GM19328 (cell line): ENCODE results near the gene CACNA2D2.

ENCODE experiments used
- ATAC-seq: cut with Tn5 transposase; IDR thresholded peaks from one replicate; pipeline ENCODE4 v1.9.1; 2021; ENCODE audit warnings: mild to moderate bottlenecking, moderate library complexity; ENCODE audit not compliant: unreplicated experiment

The CACNA2D2 gene

GRCh38 chr3:50408443-50408944, 94.9 kb downstream of the CACNA2D2 start:
- no peak for ATAC-seq

DNA sequence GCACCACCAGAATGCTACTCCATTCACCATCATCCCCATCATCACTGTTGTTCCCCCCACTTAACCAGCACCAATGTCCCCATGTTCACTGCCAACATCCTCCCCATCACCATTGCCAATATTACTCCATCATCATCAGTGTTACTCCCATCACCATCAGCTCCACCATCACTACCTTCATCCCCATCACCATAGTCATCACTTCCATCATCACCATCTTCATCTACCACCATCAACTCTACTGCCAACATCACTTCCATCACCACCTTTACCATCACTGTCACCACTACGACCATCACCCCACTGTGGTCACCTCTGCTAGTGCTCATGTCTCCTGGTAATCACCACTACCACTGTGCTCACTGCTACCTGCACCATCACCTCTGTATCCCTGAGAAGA, 96.9 kb downstream of the CACNA2D2 start:
- no peak for ATAC-seq

DNA sequence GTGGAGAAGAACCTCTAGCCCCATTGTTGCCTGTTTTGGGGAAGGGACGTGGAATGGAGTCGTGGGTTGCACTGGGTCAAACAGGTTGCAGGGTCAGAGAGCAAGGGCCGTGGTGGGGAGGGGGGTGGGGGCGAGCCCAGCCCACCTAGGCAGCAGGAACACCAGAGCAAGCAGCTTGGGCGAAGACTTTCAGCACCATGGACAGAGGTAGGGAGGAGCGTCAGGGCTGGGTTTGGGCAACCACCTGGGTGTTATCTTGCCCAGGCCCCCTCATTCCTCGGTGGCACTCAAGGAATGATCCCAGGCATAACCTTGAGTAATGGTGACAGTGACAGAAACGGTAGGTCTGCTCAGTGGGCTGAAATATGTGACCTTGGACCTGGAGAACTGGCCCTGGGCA, 98.2 kb downstream of the CACNA2D2 start:
- ATAC-seq, result no peak

- ATAC-seq, result no peak
Measured at GRCh38 chr3:50401978-50402595, 101.3 kb downstream of the CACNA2D2 start.

DNA sequence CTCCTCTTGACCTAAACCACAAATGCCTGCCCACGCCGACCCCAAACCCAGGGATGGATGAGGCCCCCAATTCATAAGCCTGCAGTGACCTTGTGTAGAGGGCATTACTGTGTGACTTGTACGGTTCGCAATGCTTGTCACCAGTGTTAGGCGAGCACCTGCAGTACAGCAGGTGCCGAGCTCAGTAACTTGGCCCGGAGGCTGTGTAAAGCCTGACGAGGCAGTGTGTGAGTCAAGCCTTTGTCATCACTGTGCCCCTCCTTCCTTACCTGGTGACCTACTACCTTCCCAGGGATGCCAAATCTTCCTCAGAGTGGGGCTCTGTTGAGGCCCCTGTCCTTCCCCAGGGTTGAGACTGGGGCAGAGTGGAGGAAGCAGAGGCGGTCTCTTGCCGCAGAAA, 106.9 kb downstream of the CACNA2D2 start:
- no peak for ATAC-seq

- no peak for ATAC-seq
Measured at GRCh38 chr3:50395070-50395860, 108.2 kb downstream of the CACNA2D2 start.

GRCh38 chr3:50393061-50393460, 110.4 kb downstream of the CACNA2D2 start:
- ATAC-seq, result no peak

DNA sequence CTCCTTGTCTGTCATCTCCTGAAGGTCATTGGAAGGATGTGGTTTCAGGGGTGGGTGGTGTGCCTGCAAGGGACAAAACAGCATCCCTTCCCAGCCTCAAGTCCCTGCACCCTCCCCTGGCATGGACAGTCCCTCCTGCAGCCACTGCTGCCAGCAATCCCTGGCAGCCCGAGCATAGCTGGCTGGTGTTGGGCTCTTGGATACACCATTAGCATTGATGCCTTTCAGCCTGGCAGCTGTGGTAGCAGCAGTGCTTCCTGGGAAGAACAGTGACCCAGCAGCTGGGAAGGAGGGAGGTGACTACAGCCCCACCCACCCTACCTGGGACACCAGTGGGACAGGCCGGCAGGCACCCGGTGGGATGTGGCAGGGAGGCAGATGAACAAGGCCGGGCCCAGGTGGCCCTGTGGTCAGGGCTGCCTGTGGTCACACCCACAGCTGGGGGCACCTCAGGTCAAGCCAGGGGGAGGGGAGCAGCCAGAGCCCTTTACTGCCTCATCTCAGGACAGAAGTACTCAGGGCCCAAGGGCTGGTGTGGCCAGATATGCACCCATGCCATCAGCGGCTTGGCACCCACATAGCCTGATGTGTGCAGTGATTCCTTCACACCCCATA, 111.2 kb downstream of the CACNA2D2 start:
- no peak for ATAC-seq

- ATAC-seq, result no peak
Measured at GRCh38 chr3:50390508-50391224, 112.8 kb downstream of the CACNA2D2 start.

- ATAC-seq, result no peak
Measured at GRCh38 chr3:50389414-50389767, 114.0 kb downstream of the CACNA2D2 start.

GRCh38 chr3:50388720-50389413, 114.6 kb downstream of the CACNA2D2 start:
- no peak for ATAC-seq

DNA sequence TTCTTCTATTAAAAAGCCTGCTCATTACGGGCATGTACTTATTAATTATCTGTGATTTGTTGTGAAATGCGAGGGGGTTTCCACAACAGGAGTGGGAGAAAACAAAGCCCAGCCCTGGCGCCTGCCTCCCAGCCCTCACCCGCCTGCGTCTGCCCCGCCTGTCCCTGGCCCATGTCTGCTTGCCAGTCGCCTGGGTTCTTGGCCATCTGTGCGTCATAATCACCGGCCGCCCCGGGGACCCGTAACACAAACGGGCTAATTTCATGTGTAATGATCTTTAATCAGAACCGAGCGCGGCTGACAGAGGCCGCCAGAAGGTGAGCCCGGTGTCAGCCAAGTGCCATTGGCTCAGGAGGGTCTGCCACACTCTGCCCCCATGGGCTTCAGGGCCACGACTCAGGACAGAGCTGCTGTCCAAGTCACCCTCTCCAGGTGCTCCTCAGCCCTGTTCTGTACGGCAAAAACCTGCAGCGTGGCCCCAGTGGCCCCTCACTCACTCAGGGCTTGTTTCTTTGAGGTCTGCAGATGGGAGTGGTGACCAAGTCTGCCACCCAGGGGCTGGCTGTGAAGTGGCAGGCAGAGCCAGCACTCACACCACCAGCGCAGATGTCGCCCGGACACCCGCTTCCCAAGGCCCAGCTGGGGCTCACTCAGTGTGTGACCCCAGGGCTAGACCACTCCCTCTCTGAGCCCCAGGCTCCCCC, 115.3 kb downstream of the CACNA2D2 start:
- ATAC-seq, result no peak

GRCh38 chr3:50385754-50386153, 117.7 kb downstream of the CACNA2D2 start:
- ATAC-seq, result no peak

DNA sequence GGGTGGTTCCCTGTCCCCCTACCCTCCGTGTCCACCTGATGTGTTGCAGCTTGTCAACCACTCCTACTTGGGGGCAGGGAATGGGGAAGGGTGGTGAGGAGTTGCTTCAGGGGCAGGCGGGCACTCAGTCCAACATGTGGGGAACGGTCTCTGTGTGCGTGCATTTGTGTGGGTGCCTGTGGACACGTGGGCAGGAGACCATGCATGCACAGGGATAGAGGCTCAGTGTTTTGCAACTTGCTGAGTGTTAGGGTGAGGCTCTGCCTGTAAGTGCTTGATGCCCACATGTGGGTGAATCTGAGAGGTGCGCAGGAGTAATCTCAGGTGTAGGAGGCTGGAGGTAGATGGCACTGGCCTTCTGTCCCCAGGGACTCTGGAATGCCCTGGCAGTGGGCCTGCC, 119.7 kb downstream of the CACNA2D2 start:
- no peak for ATAC-seq

DNA sequence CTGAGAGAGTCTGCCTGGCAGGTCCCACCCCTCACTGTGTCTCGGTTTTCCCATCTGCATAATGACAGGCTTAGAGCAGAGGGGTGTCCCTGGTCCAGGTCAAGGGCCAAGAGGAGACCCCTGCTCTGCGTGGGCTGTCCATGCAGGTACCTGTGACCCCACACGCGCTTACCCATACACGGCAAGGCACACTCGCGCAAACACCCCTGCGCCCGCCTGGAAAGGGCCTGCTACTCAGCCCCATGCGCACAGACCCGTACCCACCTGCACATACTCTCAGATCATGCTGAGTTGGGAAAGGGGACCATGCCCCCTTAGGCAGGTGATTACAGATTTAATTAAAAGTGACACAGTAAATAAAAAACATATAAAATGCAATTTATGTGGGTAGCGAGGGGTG, 120.7 kb downstream of the CACNA2D2 start:
- no peak for ATAC-seq

DNA sequence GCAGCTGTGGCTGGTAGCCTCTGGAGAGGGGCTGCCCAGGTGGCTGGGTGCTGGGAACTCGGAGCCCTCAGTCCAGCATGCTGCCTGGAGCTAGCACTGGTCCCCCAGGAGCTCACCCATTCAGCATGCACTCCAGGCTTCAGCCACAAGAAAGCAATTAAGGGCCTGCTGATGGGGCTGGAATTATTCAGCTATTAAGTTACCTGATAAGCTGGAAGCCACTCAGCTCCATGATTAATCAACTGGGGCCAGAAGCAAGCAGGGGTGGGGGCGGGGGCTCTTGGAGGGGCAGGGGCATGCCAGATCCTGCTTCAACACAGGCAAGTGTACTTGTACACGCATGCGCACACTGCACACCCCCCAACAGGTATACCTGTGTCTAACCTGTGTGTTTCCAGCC, 122.1 kb downstream of the CACNA2D2 start:
- no peak for ATAC-seq

DNA sequence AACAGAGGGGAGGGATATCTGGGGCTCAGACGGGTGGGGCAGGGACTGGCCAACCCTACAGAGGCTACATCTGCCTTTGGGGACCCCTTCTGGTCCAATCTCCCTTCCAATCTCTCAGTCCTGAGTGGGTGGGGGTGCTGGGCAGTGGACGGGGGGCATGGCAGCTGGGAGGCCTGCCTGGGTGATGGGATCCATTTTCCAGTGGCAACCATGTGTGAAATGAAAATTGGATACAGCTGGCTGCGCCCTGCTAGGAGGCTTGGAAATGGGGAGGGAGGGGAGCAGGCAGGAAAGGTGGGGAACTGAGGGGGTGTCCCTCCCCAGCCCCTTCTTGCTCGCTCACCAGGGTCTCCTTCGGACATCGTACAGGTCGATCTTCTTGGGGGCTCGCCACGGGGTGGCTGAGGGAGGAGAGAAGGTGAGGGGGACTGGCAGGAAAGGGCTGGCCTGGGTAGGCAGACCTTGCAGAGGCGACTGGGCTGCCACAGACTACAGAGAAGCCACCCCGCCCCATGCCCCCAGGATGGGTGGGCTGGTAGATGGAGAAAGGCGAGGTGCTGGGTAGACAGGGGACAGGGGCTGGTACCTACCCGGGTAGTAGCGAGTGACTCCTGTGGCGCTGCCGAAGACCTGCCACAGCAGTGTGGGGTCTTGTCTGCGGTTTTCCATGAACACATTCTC, 122.9 kb downstream of the CACNA2D2 start:
- ATAC-seq, result no peak

- ATAC-seq, result no peak
Measured at GRCh38 chr3:50378757-50379156, 124.7 kb downstream of the CACNA2D2 start.

DNA sequence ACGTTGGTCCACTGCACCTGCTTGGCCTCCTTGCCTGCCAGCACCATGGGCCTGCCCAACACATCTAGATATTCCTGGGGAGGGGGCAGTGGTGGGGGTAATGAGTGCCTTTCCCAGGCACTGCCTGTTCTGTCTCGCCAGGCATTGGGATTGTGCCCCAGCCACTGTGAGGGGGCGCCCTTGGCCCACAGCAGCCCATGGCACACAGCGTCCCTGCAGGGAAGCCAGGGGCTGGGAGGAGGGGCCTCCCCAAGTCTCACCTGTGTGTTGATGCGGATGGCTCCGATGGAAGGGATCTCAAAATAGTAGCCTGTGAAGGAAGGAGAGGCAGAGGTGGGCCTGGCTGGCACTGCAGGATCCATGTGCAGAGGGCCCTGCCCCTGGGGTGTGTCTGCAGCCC, 125.4 kb downstream of the CACNA2D2 start:
- no peak for ATAC-seq
